PFSK-1 (cell line): ENCODE data around the gene PCBP4.

Experiments used
- FOXP2 ChIP-seq: optimal IDR thresholded peaks from 2 replicates; pipeline ENCODE3; 2011; ENCODE audit warnings: borderline replicate concordance, control low read depth, inconsistent platforms; ENCODE audit not compliant: insufficient read depth; ENCODE audit errors: extremely low read length, extremely low read depth
- POLR2AphosphoS5 ChIP-seq: IDR thresholded peaks from 2 replicates; pipeline ENCODE4 v1.6.1; 2012; ENCODE audit warnings: low read depth, mild to moderate bottlenecking, control low read depth, low read length, moderate library complexity
- REST ChIP-seq, 2 experiments: IDR thresholded peaks; 2 replicates each; pipeline versions ENCODE4 v1.6.1 to v1.8.0; 2011 to 2012; ENCODE audit warnings: low read depth in 2 of 2, low read length in 2 of 2, control low read depth in 1 of 2, inconsistent platforms in 1 of 2, mild to moderate bottlenecking in 1 of 2, moderate library complexity in 1 of 2; ENCODE audit not compliant: insufficient read depth in 1 of 2
- SIN3A ChIP-seq: IDR thresholded peaks from 2 replicates; pipeline ENCODE4 v1.6.1; 2012; ENCODE audit warnings: mild to moderate bottlenecking, low read length, moderate library complexity, borderline replicate concordance; ENCODE audit not compliant: insufficient read depth
- TAF1 ChIP-seq: IDR thresholded peaks from 2 replicates; pipeline ENCODE4 v1.6.1; 2012; ENCODE audit warnings: low read length, control low read depth, borderline replicate concordance; ENCODE audit not compliant: insufficient read depth

The PCBP4 gene

GRCh38 chr3:51969841-51970240, 2.6 kb upstream of the PCBP4 start:
- TF ChIP-seq SIN3A, result no peak
- TF ChIP-seq REST (IDR thresholded peaks at IDR 0.05; ENCODE audit: insufficient read depth in 1 of 2, low read depth in 2 of 2, low read length in 2 of 2), result no peak
- no peak for TF ChIP-seq FOXP2
- TF ChIP-seq POLR2AphosphoS5, result no peak
- no peak for TF ChIP-seq TAF1

DNA sequence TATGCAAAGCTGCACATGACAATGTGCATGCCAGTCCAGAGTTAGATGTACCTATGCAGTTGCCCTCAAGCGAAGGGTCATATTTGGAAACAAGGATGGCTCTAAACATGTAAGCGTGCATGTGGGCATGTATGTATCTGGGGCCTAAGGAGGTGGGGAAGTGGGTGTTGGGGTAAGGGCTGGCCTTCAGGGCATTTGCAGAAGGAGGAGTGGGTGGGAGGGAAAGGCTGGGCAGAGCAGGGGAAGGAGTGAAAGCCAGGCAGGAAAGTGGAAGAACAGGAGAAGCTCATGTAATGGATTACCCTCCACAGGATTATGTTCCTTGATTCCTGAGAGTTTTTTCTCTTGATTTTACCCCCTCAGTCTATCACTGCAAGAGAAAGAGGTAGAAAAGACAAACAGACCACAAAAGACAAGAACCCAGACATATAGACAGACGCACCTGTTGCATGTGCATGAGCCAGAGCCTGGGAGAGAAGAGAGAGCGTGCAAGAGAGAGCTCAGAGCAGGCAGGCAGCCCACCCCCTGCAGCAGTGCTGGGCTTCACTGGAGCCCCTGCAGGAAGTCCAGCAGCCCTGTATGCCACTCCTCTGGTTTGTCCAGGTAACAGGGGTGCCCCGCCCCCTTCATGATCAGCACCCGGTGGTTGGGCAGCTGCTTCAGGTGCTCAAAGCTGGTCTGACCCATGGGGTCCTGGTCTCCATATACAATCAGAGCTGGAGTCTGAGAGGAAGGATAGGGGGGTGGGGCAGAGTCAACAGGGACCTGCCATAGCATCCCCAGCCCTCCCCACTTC, 1.8 kb upstream of the PCBP4 start:
- no peak for TF ChIP-seq FOXP2
- no peak for TF ChIP-seq SIN3A
- no peak for TF ChIP-seq POLR2AphosphoS5
- TF ChIP-seq TAF1, result no peak

GRCh38 chr3:51968170-51968775, 1.0 kb upstream of the PCBP4 start:
- no peak for TF ChIP-seq TAF1
- TF ChIP-seq REST (IDR thresholded peaks at IDR 0.05; ENCODE audit: insufficient read depth in 1 of 2, low read depth in 2 of 2, low read length in 2 of 2), result no peak
- TF ChIP-seq FOXP2, result no peak
- no peak for TF ChIP-seq POLR2AphosphoS5
- no peak for TF ChIP-seq SIN3A

- no peak for TF ChIP-seq REST (IDR thresholded peaks at IDR 0.05; ENCODE audit: insufficient read depth in 1 of 2, low read depth in 2 of 2, low read length in 2 of 2)
- no peak for TF ChIP-seq POLR2AphosphoS5
- no peak for TF ChIP-seq SIN3A
- no peak for TF ChIP-seq FOXP2
- TF ChIP-seq TAF1, result no peak
These were observed 301 bp downstream of the PCBP4 start for GRCh38 chr3:51966922-51967383.

GRCh38 chr3:51966486-51966885, 768 bp downstream of the PCBP4 start:
- no peak for TF ChIP-seq POLR2AphosphoS5
- TF ChIP-seq REST (IDR thresholded peaks at IDR 0.05; ENCODE audit: insufficient read depth in 1 of 2, low read depth in 2 of 2, low read length in 2 of 2), result no peak
- no peak for TF ChIP-seq SIN3A
- TF ChIP-seq FOXP2, result no peak
- no peak for TF ChIP-seq TAF1
